GM10847 (cell line): ENCODE results near the gene STRA8.

ENCODE experiments used
- POLR2A ChIP-seq: IDR thresholded peaks from 2 replicates; pipeline ENCODE4 v1.6.1; 2011; ENCODE audit not compliant: insufficient read length; ENCODE audit errors: extremely low read depth

STRA8 gene

GRCh38 chr7:135251496-135252391, 18.1 kb downstream of the STRA8 start:
- no peak for TF ChIP-seq POLR2A

DNA sequence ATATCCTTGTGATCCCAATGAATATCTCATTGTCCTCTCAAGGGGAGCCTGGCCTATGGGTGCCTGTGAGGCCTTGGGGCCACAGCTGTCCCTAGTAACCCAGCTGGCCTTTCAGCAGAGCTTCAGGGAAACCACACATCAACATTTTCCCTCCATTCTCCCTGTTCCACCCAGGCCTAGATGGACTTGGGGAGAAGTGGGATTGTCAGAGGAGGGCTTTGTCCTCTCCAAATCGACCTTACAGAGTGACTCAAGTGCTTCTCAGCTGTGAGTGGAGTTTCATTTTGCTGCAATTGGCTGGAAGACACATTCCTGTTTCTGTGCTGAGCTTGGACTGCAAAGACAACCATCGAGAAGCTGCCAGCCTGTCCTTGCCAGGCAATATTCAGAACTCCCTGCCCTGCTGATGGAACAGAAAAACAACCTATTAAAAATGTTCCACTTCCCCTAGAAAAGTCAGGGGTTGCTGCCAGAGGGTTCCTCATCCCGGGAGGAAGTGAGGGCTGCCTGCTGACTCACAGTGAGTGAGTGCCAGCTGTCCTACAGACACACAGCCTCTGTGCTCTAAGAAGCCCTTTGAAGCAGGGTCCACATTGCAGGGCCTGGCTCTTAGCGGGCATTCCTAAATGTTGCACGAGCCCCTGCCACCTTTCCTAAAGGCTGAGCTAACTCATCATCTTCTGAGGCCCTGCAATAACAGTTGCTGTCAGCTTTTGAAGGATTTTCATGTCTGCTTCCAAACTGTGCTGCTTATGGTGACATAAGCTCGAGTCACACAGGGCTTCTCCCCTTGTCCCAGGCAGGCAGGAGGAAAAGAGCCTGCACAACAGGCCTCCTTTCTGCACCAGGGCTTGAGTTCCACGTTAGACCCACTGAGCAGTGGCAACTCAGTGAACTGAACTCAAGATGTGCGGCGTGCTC, 20.5 kb downstream of the STRA8 start:
- no peak for TF ChIP-seq POLR2A

DNA sequence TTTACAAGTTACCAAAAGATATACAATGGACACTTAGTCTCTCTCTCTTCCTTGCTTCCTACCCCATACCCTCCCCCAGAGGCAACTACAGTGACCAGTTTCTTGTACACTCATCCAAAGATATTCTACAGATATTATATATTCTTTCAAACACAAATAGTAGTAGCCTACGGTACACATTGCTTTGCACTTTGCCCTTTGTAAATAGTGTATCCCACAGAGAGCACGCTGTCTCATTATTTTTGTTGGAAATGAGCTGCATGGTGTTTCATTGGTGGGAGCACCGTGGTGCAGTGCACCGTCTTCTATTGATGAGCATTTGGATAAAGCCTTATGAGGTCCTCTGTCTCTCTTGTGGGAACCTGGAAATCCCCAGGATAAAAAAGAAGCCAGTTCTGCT, 24.2 kb downstream of the STRA8 start:
- no peak for TF ChIP-seq POLR2A

GRCh38 chr7:135258585-135258984, 24.9 kb downstream of the STRA8 start:
- no peak for TF ChIP-seq POLR2A

DNA sequence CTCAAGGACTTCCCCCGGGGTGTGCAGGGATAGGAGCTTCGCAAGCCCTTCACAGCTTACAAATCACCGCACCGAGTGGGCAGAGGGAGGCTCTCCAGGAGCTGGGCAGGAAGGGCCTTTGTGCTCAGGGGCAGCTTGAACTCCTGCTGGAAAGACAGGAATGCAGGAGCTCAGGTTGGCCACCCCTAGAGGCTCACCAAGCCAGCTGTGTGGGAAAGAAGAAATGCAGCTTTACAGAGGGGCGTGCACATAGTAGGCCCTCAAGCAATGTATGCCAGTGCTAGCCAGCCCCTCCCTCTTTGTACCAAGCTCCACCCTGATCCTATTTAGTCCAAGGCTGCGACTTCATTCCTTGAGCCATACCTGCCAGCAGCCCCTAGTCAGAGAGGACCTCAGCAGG, 26.1 kb downstream of the STRA8 start:
- no peak for TF ChIP-seq POLR2A

- no peak for TF ChIP-seq POLR2A
Observed at GRCh38 chr7:135260470-135260869, 26.8 kb downstream of the STRA8 start.

- TF ChIP-seq POLR2A = no peak
Observed at GRCh38 chr7:135260930-135261721, 27.5 kb downstream of the STRA8 start.

GRCh38 chr7:135262623-135263320, 29.1 kb downstream of the STRA8 start:
- no peak for TF ChIP-seq POLR2A

DNA sequence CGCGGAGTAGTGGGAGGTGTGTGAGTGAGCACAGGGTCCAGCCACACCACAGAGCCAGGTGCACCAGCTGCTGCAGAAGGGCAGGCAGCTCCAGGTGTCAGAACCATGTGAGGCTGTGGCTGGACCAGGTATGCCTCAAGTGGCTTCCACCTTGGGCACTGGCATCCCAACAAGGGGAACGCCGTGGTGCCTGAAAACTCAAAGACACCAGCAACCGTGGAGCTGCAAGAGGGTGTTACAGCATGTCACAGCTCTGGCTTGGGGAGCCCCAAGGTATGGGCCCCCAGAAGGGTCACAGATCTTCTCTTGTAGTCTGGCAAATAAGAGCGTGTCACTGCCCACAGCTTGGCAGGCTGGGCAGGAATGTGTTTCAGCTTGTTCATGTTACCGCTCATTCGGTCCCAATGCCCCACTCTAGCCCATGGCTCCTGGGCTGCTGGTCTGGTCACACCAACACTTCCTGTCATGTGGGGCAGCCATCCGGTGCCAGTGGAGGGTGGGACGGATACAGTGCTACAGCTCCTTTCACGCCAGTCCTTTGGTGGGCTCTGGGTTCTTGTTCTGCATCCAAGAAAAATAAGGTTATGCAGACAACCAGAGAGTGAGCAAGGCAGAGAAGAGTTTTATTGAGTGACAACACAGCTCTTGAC, 29.8 kb downstream of the STRA8 start:
- TF ChIP-seq POLR2A = no peak

- no peak for TF ChIP-seq POLR2A
Observed at GRCh38 chr7:135265637-135266036, 32.0 kb downstream of the STRA8 start.

DNA sequence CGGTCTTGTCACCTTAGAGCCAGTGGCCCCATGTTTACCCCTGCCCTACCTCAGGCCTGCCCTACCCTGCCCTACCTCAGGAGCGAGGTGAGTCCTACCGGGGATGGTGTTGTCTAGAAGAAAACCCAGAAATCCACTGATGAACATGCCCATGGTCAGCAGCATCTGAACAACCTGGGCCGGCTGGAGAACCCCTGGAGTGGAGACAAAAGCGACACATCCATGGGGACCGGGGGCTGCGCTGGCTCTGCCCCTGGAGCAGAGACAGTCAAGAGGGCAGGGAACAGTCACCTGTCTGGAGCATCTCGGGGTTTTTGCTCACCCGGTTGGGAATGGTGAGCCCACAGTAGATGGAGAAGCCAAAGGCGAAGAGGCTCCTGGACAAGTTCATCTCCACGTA, 36.3 kb downstream of the STRA8 start:
- TF ChIP-seq POLR2A = no peak

DNA sequence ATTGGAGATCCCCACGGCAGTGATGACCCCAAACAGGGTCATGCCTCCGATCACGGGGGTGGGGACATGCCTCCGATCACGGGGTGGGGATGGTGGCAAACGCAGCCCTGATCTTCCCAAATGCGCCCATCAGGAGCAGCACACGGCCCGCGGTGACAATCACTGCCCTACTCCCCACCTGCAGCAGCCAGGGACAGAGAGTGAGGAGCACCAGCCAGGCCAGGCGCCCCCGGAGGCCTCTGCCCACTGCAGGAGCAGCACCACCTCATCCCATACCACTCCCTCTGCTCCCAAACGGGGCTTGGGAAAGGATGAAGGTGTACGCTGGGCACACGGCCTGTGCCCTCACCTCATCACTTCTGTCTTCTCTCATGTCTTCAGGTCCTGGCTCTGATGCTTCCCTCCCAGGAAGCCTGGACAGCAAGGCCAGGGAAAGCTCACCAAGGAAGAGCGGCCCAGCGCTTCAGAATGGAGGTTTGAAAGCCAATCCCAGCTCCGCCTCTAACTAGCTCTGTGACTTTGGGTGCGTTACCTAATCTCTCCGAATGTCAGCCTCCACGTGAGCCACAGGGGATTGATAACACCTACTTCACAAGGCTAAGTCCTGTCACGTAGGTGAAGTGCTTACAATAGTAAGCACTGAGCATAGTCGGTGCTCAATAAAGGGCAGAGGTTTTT, 37.1 kb downstream of the STRA8 start:
- no peak for TF ChIP-seq POLR2A

- no peak for TF ChIP-seq POLR2A
Observed at GRCh38 chr7:135271255-135271615, 37.6 kb downstream of the STRA8 start.

DNA sequence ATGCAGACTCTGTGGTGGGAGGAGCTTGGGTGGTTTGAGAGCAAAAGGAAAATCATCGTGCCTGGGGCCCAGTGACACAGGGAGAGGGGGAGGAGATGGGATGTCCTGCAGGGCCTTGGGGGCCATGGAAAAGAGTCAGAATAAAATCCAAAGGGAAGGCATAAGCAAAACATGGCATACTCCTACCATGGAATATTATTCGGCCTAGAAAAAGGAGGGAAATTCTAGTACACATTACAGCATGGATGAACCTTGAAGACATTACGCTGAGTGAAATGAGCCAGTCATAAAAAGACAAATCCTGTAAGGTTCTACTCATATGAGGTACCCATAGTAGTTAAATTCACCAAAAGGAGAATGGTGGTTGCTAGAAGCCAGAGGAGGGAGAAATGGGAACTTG, 38.7 kb downstream of the STRA8 start:
- no peak for TF ChIP-seq POLR2A
